ENCODE measurements around the gene LITAF.

- TF ChIP-seq KLF7 (tag by site-specific recombination; IDR thresholded peaks at IDR 0.05; ENCODE audit: borderline replicate concordance) = no peak
- no peak for TF ChIP-seq ZNF112 (tag by site-specific recombination; IDR thresholded peaks at IDR 0.05)
- no peak for TF ChIP-seq CTCF (tag by site-specific recombination; IDR thresholded peaks at IDR 0.05)
- TF ChIP-seq ZNF473 (tag by site-specific recombination; IDR thresholded peaks at IDR 0.05) = no peak
- no peak for TF ChIP-seq ZNF324 (tag by site-specific recombination; IDR thresholded peaks at IDR 0.05)
- no peak for TF ChIP-seq AEBP2 (tag by site-specific recombination; IDR thresholded peaks at IDR 0.05; ENCODE audit: borderline replicate concordance)
- TF ChIP-seq ZFP69B (tag by site-specific recombination; IDR thresholded peaks at IDR 0.05) = no peak
- TF ChIP-seq, protein P1, sequence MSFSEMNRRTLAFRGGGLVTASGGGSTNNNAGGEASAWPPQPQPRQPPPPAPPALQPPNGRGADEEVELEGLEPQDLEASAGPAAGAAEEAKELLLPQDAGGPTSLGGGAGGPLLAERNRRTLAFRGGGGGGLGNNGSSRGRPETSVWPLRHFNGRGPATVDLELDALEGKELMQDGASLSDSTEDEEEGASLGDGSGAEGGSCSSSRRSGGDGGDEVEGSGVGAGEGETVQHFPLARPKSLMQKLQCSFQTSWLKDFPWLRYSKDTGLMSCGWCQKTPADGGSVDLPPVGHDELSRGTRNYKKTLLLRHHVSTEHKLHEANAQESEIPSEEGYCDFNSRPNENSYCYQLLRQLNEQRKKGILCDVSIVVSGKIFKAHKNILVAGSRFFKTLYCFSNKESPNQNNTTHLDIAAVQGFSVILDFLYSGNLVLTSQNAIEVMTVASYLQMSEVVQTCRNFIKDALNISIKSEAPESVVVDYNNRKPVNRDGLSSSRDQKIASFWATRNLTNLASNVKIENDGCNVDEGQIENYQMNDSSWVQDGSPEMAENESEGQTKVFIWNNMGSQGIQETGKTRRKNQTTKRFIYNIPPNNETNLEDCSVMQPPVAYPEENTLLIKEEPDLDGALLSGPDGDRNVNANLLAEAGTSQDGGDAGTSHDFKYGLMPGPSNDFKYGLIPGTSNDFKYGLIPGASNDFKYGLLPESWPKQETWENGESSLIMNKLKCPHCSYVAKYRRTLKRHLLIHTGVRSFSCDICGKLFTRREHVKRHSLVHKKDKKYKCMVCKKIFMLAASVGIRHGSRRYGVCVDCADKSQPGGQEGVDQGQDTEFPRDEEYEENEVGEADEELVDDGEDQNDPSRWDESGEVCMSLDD (tag by site-specific recombination; IDR thresholded peaks at IDR 0.05) = no peak
- no peak for TF ChIP-seq ZNF585B (tag by site-specific recombination; IDR thresholded peaks at IDR 0.05)
- TF ChIP-seq, protein P2, sequence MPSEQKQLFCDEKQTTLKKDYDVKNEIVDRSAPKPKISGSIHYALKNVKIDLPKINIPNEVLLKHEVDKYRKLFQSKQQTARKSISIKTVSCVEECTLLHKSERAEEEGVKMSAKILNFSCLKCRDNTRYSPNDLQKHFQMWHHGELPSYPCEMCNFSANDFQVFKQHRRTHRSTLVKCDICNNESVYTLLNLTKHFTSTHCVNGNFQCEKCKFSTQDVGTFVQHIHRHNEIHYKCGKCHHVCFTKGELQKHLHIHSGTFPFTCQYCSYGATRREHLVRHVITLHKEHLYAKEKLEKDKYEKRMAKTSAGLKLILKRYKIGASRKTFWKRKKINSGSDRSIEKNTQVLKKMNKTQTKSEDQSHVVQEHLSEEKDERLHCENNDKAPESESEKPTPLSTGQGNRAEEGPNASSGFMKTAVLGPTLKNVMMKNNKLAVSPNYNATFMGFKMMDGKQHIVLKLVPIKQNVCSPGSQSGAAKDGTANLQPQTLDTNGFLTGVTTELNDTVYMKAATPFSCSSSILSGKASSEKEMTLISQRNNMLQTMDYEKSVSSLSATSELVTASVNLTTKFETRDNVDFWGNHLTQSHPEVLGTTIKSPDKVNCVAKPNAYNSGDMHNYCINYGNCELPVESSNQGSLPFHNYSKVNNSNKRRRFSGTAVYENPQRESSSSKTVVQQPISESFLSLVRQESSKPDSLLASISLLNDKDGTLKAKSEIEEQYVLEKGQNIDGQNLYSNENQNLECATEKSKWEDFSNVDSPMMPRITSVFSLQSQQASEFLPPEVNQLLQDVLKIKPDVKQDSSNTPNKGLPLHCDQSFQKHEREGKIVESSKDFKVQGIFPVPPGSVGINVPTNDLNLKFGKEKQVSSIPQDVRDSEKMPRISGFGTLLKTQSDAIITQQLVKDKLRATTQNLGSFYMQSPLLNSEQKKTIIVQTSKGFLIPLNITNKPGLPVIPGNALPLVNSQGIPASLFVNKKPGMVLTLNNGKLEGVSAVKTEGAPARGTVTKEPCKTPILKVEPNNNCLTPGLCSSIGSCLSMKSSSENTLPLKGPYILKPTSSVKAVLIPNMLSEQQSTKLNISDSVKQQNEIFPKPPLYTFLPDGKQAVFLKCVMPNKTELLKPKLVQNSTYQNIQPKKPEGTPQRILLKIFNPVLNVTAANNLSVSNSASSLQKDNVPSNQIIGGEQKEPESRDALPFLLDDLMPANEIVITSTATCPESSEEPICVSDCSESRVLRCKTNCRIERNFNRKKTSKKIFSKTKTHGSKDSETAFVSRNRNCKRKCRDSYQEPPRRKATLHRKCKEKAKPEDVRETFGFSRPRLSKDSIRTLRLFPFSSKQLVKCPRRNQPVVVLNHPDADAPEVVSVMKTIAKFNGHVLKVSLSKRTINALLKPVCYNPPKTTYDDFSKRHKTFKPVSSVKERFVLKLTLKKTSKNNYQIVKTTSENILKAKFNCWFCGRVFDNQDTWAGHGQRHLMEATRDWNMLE (tag by site-specific recombination; conservative IDR thresholded peaks at IDR 0.05; ENCODE audit: low read depth) = no peak
These were observed 33.7 kb upstream of the LITAF start for GRCh38 chr16:11620243-11621003.
